Measurements from ENCODE around the gene APBB2.

DNA sequence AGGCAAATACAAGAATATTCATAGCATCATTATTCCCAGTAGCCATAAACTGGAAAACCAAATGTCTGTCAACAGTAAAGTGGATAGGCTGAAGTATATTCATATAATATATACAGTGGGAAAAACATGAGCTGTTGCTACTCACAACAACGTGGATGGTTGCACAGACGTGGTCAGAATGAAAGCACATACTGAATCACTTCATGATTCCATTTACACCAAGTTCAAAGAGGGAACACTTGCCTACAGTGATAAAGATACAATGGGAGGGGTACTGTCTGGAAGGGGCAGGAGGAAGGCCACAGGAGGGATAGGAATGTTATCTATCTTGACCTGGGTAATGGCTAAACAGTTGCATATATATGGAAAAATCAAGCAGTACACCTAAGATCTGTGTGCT is 25.3 kb downstream of the APBB2 start:
- TF ChIP-seq, protein P1, sequence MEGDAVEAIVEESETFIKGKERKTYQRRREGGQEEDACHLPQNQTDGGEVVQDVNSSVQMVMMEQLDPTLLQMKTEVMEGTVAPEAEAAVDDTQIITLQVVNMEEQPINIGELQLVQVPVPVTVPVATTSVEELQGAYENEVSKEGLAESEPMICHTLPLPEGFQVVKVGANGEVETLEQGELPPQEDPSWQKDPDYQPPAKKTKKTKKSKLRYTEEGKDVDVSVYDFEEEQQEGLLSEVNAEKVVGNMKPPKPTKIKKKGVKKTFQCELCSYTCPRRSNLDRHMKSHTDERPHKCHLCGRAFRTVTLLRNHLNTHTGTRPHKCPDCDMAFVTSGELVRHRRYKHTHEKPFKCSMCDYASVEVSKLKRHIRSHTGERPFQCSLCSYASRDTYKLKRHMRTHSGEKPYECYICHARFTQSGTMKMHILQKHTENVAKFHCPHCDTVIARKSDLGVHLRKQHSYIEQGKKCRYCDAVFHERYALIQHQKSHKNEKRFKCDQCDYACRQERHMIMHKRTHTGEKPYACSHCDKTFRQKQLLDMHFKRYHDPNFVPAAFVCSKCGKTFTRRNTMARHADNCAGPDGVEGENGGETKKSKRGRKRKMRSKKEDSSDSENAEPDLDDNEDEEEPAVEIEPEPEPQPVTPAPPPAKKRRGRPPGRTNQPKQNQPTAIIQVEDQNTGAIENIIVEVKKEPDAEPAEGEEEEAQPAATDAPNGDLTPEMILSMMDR (IDR thresholded peaks at IDR 0.05) = no peak
- TF ChIP-seq POLR2A (IDR thresholded peaks at IDR 0.05) = no peak
